NCI-H1048 (cell line): ENCODE results near the gene RAB18.
"Not testable (repeated sequence)": the region's sequence is repeated elsewhere in the genome, so short reads cannot be mapped to it uniquely, and the experiment has no call there.

Experiments
- DNase-seq: peaks from one replicate; lab custom pipeline; 2025; lab: John Stamatoyannopoulos, UW

The RAB18 gene

GRCh38 chr10:27547047-27547446 lies 42.9 kb downstream of the RAB18 start:
- no peak for DNase-seq

- no peak for DNase-seq
These were observed 43.4 kb downstream of the RAB18 start for GRCh38 chr10:27547482-27547881.

- DNase-seq = no peak
These were observed 46.7 kb downstream of the RAB18 start for GRCh38 chr10:27550823-27551222.

- DNase-seq = no peak
These were observed 54.5 kb downstream of the RAB18 start for GRCh38 chr10:27558612-27559020.

GRCh38 chr10:27561334-27561733 lies 57.2 kb downstream of the RAB18 start:
- DNase-seq = no peak

GRCh38 chr10:27564398-27564797 lies 60.3 kb downstream of the RAB18 start:
- no peak for DNase-seq

- no peak for DNase-seq
These were observed 60.8 kb downstream of the RAB18 start for GRCh38 chr10:27564880-27565279.

GRCh38 chr10:27568196-27569175 lies 64.4 kb downstream of the RAB18 start:
- DNase-seq = no peak

GRCh38 chr10:27569946-27570345 lies 65.8 kb downstream of the RAB18 start:
- no peak for DNase-seq

GRCh38 chr10:27577038-27577437 lies 72.9 kb downstream of the RAB18 start:
- not testable (repeated sequence) for DNase-seq

- no peak for DNase-seq
These were observed 74.2 kb downstream of the RAB18 start for GRCh38 chr10:27578316-27578715.

GRCh38 chr10:27581225-27581624 lies 77.1 kb downstream of the RAB18 start:
- no peak for DNase-seq

- no peak for DNase-seq
These were observed 80.2 kb downstream of the RAB18 start for GRCh38 chr10:27584302-27584701.
